KG1 (cell line): ENCODE results near the gene ONECUT2.

ENCODE experiments used
- DNase-seq: peaks from one replicate; lab custom pipeline; 2025; lab: John Stamatoyannopoulos, UW

The ONECUT2 gene

GRCh38 chr18:57529151-57529550, 94.0 kb downstream of the ONECUT2 start:
- DNase-seq = no peak

DNA sequence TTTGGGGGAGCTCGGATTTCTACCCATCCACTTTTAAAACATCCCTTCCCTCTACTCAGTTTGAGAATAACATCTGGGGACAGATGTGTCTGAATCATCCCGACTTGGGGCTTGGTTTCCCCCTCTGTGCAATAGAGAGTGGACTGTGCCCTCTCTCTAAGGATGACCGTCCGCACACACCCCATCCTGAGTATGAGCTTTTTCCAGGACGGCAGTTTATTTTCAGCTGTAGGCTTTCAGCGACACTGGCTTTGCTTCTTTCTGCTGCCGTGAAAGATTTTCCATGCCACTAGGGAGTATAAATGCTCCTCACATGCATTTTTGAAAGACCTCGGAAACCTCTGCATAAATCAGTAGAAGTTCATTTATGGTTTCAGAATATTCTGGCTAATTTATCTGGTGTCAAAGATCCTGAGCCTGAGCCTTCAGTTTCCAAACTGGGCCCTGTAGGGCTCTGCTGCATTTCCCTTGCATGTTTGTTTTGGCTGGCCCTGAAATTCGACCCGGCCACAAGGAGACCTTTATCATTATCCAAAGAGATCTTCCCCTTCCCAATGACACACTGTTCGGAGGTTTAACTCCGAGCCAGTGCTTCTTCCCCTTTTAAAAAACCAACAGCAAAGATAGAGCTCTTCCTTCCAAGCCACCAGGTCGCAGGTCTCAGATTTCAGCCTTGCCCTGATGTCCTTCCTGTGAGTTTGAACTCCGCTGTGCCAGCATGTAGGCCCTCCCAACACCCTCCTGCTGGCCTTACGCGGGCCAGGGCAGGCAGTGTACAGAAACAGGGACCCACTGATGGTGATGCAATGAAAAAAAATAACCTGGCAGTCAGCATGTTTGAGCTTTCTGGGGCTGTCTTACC, 98.1 kb downstream of the ONECUT2 start:
- no peak for DNase-seq

GRCh38 chr18:57533868-57534510, 98.8 kb downstream of the ONECUT2 start:
- DNase-seq = no peak

- no peak for DNase-seq
Measured at GRCh38 chr18:57534511-57534909, 99.3 kb downstream of the ONECUT2 start.

DNA sequence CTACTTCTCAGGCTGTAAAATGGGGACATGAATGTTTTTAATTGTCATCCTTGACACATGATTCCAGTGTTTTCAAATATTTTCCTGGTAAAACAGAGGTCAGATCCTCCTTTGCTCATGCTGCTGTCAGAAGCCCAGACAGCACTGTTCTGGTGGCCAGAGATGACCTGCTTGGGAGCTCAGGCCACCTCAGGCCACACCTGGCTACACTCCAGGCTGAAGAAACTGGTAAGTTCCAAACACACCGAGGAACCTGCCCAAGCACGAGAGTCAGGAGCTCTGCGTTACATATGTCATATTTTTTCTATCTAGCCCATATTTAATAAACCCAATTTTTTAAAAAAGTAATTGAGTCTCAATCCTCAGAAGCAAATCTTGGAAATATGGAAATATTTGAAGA, 103.4 kb downstream of the ONECUT2 start:
- DNase-seq = no peak

DNA sequence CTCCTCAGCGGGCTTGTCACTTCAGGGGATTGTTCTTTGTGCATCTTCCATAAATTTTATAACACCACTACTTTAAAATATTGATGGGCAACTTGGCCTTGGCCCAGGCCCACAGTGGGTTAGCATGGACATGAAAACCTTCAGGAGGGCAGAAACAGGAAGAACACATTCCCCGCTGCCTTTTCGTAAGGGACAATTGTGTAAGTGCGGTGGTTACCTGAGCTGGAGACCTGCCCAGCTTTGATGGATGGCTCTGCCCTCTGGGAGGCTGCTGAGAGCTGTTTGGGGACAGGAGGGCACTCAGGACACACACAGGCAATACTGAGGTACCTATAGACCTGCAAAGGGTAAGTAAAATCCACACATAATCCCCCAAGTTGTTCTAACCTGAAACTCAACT, 104.5 kb downstream of the ONECUT2 start:
- DNase-seq = no peak
